ENCODE data around the gene LRTM1.

GRCh38 chr3:54889731-54890130 is 38.1 kb downstream of the LRTM1 start:
- TF ChIP-seq CTCF (IDR thresholded peaks at IDR 0.05), result no peak
- TF ChIP-seq POLR2A (IDR thresholded peaks at IDR 0.05), result no peak
